Activated CD4-positive, alpha-beta T cell treated with anti-CD3 and anti-CD28 coated beads, Interleukin-2, amount 50 U/mL, for 4 hours (primary cell): ENCODE measurements around the gene PIGR.

Experiments
- DNase-seq, 2 experiments: peaks; one replicate each; pipeline ENCODE4 v3.0.0-alpha.2; 2020

Gene PIGR

DNA sequence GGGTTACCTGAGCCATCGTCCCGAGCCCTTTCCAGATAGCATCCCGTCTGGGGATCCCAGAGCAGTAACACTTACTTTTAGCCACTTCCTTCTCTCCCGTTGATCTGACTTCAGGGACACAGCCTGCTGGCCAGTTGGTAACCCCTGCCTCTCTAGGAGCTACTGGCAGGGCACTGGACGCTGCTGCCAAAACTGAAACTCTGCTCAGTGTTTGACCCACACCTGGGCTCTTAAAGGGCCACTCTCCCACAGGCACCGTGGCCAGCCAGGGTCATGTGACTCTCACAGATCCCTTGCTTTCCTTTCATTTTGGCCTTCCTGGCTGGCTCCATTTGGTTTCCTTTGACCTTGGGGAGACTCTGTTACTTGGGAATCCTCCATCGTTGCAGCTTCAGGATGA is at the start of gene PIGR:
Gene PIGR, minus strand, starts transcription at position 206 of the 400 bp plus-strand sequence. CDS start 5,935 bp downstream, outside the sequence.
- DNase-seq = no peak

GRCh38 chr1:206992790-206993189 is 46.5 kb upstream of the PIGR start:
- no peak for DNase-seq

DNA sequence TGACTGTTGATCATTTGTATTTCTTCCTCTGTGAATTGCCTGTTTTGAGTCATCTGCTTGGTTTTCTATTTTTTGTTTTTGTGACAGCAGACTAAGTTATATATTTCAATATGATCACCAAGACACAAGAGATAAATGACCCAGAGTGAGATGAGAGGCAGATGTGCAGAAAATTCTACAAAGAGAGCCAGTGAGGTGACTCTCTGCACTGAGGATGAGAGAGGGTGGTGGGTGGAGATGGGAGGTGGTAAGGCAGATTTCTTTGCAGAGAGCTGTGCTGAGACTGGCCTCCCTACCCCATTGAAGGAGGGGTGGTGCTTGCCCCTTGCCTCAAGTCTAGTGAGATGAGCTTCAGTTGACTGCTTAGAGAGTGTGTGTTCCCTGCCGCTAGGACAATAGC is 41.6 kb upstream of the PIGR start:
- no peak for DNase-seq

DNA sequence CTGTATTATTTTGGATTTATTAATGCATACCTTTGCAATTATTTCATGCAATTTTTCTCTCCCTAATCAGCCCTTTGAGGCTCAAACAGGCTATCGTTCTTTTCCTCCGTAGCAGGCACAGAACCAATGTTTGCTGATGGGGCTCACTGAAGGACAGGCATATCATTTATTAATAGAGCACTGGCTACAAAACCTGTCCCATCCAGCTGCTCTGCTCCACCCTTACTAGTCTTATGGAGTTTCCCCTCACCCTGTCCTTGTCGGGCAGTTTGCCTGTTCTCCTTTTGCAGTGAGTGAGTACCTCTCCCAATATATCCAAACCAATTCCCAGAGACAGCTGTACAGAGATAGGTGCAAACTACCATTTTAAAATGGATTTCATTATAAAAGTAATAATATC is 40.6 kb upstream of the PIGR start:
- no peak for DNase-seq

DNA sequence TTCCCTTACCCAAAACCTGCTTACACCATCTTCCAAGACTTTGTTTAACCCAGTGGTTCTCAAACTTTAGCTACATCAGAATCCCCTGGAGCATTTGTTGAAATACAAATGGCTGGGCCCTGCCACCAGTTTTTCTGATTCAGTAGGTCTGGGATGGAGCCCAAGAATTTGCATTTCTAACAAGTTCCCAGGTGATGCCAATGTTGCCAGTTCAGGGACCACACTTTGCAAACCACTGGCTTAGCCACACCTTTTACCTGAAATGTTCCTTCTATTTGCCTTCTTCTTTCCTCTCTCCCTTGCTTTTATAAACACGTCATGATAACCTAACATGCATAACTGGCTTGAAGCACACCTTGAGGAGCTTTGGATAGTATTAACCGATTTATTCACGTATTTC is 40.1 kb upstream of the PIGR start:
- DNase-seq = no peak

DNA sequence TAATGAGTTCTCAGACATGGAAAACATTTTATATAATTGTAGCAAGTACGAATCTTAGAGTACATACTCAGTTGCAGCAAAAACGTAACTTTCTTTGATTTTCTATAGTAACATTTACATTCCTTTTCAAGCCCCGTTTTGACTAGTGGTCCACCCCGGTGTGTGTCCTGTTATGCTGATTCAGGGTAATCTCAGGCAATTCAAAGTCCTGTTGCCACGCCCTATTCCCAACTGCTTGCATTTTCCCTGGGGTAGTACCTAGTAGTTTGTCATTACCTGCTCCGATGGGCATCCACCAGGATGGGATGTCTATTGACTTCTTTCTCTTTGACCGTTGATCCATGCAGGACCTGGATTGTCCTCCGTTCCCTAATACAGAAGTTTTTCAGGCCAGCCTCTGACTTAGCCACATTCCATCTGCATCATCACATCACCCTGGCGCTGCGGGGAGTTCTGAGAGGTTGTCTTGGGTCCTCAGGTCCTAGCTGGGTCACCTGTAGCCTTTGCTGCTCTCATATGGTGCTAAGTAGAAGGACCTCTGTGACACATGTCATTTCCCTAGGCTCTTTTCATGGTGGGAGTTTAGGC is 39.0 kb upstream of the PIGR start:
- DNase-seq = no peak

GRCh38 chr1:206982216-206982615 is 36.0 kb upstream of the PIGR start:
- peak; percentile 51 to 58 for DNase-seq

DNA sequence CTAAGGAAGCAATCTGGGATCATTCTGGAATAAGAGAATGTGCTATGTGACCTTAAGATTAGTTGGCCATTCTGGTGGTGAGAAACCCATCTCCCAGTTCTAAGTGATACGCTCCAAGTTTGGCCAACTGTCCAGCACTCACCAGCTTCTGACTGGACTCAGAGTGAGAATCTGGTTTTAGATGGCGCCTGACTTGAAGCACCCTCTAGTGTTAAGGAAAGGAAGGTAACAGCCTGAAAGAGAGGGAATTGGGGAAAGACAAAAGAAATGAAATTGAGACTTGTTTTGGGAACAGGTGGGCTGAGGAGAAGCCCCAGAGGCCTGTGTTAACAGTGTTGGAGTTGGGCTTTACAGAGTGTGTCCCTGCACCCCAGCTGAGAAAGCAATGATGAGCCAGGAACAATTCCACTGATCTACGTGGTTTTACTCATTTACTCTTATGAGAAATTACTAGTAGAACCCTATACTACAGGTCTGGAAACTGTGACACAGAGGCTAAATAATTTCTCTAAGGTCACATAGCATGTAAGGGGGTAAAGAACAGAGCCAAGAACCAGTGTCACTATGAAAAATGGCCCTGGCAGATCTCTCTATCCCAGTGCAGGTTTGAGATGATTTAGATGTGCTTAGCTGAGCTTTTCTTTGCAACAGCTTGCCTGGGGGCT is 33.2 kb upstream of the PIGR start:
- no peak for DNase-seq

DNA sequence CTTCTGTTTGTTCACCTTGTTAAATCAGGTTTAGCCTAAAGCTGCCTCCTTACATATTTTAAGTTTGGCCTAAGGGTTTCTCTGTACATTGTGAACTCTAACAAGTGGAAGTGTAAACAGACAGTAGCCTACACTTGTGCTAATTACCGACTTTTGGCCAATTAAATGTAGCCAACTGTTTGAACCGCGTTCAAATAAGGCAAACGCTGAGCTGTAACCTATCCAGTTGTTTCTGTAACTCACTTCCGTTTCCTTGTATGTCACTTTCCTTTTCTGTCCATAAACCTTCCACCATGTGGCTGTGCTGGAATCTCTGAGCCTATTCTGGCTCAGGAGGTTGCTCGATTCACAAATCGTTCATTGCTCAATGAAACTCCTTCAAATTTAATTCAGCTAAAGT is 32.0 kb upstream of the PIGR start:
- DNase-seq = no peak

- no peak for DNase-seq
These were observed 29.0 kb upstream of the PIGR start for GRCh38 chr1:206975306-206975705.

DNA sequence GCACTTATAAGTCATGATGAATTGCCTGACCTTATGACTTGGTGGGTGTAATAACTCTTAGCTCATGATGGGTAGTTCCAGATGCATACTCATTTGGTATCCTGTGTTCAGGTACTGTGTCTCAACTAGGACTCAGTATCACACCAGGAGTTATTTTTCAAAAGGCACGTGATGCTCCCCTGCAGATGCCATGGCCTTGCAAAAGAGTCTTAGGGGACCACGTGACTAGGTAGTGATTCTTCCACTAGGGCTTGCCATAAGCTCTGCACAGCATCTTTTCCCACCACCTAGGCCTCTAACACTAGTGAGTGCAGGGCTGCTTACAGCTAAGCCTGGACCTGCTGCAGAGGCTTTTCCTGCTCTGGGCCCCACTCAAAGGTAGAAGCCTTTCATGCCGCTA is 27.9 kb upstream of the PIGR start:
- no peak for DNase-seq

GRCh38 chr1:206972728-206973127 is 26.5 kb upstream of the PIGR start:
- DNase-seq = no peak

GRCh38 chr1:206971029-206971655 is 24.9 kb upstream of the PIGR start:
- DNase-seq = no peak

DNA sequence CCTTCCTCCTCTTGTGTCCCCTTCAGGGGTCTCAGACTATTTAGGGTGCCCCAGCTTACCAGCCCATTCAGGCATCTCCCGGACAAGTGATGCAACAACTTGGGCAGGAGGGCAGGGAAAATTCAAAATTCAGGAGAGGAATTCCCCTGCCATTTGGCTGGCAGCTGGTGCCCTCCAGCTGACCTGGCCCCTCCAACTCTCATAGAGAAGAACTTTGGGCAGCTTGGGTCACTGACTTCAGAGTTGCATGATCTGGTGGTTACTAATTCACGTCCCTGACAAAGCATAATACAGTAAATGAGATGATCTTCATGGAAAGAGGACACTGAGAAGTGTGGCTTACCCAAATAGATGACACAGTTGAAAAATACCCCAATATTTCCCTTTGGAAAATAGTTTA is 24.2 kb upstream of the PIGR start, which contains the start of gene FCAMR:
Gene FCAMR, minus strand, starts transcription at position 15 of the 400 bp plus-strand sequence. CDS start 335 bp downstream, outside the sequence.
- no peak for DNase-seq

GRCh38 chr1:206969090-206969489 is 22.8 kb upstream of the PIGR start:
- DNase-seq = no peak

DNA sequence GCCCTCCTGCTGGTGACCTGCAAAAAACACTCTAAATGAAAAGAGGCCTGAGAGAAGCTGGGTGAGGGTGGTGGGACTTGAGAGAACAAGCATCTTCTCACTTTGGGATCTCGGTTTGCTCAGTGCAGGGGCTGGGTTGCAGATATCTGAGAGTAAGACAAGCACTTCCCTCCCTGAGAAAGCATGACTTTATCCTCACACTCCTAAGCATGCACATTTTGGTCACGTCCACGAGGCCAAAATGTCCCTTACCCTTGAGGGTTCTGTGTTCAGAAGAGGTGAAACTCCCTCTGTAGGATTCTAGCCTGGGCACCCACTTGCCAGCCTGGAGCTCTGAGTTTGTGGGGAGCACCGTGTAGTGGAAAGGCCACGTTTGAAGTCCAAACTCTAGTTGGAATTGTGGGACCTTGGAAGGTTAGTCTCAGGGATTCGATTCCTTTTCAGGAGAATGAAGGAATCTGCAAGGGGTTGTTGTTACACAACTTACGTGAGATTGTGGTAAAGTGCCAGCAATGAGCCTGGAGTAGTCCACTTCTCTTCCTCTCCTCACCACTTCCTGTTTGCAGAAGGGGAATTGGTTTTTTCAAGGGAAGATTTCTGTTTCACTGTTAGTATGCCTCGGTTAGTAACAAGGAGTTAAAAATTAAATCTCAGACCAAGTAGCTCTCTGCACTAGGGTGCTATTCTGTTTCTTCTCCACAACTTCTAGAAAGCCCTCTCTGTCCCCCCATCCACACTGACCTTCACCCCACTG is 21.0 kb upstream of the PIGR start:
- DNase-seq = no peak

DNA sequence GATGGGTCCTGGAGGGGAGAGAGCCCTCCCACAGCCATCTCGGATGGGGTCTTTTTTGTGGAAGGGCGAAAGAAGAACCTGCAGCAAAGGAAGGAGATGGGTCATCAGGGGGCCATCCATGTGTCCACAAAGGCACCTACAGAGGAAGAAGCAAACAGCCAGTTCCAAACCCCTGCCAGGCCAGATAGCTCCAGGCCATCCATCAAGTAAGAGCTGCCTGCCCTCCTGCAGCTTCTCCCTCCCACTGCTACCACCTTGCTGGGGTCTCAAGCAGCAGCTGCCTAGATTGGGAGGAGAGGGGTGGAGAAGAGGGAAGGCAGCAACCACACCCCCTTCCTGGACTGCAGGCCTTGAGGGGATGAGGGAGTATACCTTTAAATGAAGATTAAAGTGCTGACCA is 19.5 kb upstream of the PIGR start:
- no peak for DNase-seq

GRCh38 chr1:206963740-206964139 is 17.5 kb upstream of the PIGR start:
- DNase-seq = no peak

DNA sequence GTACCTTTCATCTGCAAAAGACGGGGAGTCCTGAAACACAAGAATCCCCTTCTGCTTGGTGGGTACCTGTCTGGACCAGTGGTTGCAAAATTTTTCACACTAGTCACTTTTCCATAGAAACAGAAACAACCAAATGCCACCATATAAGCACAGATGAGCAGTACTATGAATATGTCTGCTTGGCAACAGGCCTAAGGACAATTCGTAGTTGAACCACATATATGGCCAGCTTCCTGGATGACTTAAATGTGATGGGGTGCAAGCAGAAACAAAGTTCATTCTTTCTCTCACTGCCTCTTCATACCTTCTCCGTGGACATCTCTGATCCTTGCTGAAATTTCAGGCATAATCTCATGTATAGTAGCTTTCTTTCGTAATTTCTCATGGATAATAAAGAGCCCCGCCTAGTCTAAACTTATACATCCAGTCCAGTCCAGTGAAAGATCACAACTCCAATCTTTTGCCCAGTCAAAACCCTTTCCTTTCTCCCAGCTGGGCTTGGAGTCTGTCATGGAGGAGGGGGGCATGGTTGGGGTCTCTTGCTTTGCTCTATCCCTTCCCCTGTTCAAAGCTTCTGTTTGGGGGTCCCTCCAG is 16.9 kb upstream of the PIGR start:
- no peak for DNase-seq

DNA sequence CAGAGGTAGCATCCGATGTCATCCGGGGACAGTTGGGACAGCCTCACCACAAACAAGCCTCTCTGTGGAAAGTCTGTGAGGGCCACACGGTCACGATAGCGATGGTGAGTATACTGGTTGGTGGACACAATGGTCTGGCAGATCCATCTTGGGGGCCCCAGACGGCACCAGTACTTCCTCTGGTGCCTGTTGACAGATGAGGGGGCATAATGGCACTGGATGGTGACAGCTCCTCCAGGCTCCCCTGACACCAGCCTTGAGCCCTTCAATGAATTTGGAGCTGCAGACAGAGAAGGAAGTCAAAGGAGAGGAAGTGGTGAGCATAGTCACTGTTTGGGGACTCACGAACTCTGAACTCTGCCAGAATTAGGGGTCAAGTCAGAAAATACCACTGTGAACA is 16.0 kb upstream of the PIGR start:
- no peak for DNase-seq

DNA sequence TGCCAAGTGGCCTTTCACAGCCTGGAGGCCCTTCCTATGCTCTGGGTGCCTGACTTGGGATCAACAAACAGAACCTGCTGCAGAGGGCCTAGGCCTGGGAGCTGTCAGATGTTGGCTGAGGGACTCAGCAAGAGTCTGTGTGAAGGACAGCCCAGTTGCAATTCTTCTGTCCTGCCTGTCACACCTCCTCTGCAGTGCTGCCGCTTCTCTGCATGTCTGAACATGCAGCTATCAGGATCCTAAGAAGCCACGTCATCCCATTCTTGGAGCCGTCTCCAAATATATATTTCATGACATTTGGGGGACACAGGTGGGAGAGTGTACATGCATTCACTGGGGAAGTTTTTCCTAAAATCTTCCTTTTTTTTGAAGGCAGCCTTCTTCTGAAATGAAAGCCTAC is 15.4 kb upstream of the PIGR start:
- no peak for DNase-seq

DNA sequence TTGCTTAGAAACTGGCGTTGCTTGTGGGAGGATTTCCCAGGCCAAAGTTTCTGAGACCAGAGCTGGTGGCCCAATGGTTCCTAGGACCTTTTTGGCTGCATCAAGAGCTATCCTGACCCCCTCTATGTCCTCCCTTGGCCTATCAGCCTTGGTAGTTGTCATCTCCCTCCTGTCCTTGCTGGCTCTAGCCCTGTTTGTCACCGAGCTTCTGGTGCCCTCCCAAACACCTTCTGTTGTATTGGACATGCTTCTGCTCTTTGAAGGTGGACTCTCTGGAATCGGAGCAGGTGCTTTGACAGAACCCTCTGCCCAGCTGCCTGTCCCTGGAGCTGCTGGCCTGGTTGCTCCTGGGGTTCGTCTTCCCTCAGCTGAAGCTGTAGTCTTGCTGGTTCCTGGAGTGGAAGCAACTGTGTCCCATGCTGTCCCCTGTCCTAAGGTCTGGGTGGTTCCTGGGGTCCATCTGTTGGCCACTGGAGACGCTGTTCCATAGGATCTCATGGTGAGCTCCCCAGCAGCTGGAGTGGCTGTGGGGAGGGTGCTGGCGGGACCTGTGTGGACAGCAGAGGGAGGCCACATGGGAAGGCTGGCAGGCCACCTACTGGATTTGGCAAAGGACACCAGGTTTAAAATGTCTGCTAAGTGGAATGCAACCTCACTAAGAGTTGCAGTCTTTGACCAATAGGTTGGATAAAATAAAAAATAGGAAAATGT is 14.6 kb upstream of the PIGR start:
- no peak for DNase-seq

- no peak for DNase-seq
These were observed 11.9 kb upstream of the PIGR start for GRCh38 chr1:206958144-206958543.
